NCI-H2081 treated with DMSO at 0.1 percent for 48 hours (cell line): ENCODE data around the gene FBXL20.
"Not testable (repeated sequence)": the region's sequence is repeated elsewhere in the genome, so short reads cannot be mapped to it uniquely, and the experiment has no call there.

Experiments
- DNase-seq: peaks from one replicate; lab custom pipeline; 2025; lab: John Stamatoyannopoulos, UW

Gene FBXL20

DNA sequence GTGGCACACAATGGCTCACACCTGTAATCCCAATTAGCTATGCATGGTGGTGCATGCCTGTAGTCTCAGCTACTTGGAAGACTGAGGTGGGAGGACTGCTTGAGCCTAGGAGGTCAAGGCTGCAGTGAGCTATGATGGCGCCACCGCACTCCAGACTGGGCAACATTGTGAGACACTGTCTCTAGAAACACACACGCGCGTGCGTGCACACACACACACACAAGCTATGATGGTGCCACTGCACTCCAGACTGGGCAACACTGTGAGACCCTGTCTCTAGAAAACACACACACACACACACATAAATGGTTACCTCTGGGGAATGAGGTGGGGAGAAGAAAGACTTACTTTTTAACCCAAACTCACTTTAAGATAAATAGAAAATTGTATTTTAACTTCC is 16.4 kb downstream of the FBXL20 start:
- no peak for DNase-seq

DNA sequence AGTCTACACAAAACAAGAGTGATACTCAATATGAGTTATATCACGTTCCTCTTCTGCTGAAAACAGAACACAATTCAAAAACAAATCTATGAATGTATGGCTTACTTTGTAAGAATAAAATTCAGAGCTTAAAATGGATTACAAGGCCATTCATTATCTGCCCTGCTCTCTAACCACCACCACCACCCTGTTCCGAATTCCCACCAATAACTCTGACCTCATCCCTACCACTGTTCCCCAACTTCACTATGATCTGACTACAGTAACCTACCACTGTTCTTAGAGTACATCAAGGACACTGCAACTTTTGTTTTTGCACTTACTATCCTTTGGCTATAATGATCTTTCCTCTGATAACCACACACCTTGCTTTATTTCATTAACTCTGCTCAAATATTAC is 21.3 kb downstream of the FBXL20 start:
- DNase-seq = no peak

DNA sequence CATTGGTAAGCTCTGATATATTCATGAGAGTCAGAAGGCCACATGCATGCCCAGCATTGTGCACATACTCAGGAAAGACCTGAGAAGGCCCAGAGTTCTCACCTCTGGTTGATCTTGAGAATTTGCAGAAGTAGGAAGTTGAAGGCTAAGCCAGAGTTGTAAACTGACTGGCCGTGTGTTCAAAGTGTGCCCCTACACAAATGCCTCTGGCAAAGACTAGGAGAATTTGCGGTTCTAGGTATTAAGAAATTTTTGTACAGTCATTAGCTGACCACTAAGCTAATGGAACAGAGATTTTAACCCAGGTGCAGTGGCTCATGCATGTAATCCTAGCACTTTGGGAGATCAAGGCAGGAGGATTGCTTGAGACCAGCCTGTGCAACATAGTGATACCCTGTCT is 25.0 kb downstream of the FBXL20 start:
- DNase-seq = no peak

DNA sequence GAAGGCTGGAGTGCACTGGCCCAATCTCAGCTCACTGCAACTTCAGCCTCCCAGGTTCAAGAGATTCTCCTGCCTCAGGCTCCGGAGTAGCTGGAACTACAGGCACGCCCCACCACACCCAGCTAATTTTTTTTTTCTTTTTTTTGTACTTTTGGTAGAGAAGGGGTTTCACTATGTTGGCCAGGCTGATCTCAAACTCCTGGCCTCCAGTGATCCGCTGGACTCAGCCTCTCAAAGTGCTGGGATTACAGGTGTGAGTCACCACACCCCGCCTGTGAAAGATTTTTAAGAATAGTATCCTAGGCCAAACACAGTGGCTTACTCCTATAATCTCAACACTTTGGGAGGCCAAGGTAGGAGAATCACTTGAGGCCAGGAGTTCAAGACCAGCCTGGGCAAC is 33.6 kb downstream of the FBXL20 start:
- DNase-seq = not testable (repeated sequence)

DNA sequence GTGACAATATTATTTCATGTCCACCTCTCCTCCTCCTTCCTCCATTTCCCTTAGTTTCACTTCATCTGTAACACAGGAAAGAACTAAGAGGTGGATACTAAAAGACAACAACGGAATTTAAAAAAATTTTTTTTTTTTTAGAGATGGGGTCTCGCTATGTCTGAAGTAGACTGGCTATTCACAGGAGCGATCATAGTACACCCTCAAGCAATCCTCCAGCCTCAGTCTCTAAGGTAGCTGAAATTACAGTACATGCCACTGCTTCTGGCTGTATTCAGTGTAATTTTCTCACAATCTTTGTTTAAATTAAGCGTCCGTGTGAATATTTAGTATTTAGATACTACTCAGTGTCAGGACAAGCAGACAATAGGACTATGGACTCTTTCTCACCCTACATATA is 35.6 kb downstream of the FBXL20 start:
- no peak for DNase-seq

DNA sequence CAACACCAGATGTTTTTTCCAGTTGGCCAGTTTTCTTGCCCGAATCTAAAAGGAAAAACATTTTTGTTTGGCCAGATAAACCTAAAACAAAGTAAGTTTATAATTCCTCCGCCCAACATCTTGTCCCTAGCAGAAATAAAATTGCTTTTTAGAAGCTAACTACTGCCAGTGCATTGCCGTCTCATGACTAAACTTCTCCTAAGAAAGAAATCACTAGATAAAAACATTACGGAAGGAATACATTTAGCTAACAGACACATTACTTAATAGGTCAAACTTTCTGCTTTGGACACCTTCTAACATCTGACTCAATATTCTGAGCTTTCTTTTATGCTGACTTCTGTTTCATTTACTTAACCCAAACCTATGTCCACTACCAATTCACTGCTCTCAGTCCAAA is 36.2 kb downstream of the FBXL20 start:
- DNase-seq = no peak

DNA sequence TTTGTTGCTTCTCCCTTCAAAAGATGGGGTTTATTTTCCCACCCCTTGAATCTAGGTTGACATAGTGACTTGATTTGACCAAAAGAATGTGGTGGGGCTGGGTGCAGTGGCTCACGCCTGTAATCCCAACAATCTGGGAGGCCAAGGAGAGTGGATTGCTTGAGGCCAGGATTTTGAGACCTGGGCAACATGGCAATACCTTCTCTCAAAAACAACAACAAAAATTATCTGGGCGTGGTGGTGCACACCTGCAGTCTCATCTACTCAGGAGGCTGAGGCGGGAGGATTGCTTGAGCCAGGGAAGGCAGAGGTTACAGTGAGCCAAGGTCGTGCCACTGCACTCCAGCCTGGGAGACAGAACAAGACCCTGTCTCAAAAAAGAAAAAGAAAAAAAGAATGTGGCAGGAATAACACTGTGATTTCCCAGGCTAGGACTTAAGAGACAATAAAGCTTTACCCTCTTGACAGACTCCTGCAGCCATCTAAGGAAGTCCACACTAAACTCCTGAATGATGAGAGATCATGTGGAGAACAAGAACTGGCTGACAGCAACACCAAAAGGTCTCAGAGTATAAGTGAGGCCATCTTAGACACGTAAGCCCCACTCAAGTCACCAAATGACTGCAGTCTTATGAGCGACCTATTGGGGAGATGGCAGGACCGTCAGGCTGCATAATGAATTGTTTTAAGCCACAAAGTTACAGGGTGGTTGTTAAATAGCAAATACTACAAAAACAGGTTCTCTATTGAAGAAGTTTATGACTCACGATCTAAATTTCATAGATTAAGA is 37.0 kb downstream of the FBXL20 start:
- DNase-seq = no peak

DNA sequence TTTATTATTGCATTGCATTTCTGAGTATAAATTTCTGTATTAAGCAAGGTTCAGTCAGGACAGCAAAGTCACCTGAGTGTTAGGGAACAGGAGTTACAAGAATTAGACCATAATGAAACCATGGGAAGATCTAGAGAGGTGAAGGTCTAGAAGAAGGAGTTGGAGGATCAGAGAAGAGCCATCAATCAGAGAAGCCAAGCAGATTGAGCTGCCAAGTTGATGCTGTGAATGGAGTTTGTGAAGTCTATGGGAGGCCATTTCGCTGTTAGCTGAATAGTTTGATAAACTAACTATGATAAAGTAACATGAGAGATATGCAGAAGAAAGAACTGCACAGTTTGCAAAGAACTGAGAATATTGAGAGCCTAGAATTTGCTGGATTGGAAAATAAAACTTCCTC is 40.4 kb downstream of the FBXL20 start:
- DNase-seq = no peak

DNA sequence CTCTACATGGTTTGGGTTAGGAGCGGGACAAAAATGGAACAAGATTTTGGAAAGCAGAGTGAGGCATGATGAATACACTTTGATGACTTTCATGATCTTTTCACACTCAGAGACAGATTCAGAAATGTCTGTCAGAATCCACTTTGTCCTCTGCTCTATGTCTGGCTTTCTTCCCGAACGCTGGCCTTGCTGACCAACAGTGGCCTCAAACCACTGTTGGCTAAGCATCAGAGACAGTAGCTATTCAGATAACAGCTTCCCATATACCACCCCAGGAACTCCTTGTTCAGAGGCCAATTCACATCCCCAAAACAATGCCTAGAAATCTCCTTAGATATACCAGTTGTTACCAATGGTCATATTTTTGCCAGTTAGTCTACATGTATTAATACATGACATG is 40.9 kb downstream of the FBXL20 start:
- no peak for DNase-seq

DNA sequence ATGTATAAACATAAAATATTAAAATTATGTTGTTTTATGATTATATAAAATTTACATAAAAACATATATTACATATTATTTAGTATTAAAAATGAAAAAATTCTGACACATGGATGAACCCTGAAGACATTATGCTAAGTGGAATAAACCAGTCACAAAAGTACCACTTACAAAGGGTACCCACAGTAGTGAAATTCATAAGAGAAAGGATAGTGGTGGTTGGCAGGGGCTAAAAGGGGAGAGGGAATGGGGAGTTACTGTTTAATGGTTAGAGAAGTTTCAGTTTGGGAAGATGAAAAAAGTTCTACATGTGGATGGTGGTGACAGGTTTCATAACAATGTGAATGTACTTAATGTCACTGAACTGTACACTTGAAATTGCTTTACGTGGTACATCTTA is 41.4 kb downstream of the FBXL20 start:
- DNase-seq = no peak

DNA sequence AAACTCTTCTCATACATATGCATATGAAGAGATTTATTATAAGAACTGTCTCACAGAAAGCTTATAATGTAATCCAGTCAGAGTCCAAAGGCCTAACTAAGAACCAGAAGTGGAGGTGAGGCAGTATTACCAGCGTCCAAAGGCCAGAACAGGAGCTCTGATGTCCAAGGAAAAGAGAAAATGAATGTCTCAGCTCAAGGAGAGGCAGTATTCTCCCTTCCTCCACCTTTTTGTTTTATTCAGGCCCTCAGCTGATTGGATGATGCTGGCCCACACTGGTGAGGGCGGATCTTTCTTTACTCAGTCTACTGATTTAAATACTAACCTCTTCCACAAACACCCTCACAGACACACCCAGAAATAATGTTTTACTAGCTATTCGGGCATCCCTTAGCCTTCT is 43.4 kb downstream of the FBXL20 start:
- DNase-seq = no peak

DNA sequence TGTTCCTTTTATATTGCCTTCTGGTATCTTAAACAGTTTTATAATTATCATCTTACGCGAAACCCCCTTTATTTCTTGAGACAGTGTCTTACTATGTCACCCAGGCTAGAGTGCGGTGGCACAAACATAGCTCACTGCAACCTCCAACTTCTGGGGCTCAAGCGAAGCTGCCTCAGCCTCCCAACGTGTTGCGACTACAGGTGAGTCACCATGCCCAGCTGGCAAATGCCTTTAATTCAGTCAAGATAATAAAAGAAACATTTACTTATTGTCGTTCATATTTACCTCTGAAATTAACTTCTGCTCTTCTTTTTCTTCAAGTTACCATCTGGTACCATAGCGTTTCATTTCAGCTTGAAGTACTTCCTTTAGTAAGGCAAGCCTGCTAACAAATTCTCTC is 43.9 kb downstream of the FBXL20 start:
- no peak for DNase-seq

DNA sequence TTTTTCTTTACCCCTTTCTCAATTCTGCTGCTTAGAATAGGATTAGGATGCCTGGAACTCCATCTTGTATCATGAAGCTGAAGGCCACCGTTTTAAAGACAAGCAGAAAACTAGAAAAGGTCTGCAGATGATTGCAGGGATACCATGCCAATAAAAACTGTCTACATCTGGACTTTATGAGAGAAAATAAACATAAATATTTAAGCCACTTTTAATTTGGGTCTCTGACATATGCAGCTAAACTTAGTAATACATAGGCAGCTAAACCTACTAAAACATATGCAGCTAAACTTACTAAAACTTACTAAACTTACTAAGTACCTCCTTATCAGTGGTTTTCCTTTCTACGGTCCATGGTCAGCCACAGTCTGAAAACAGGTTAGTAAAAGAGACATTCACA is 48.4 kb downstream of the FBXL20 start:
- DNase-seq = no peak

DNA sequence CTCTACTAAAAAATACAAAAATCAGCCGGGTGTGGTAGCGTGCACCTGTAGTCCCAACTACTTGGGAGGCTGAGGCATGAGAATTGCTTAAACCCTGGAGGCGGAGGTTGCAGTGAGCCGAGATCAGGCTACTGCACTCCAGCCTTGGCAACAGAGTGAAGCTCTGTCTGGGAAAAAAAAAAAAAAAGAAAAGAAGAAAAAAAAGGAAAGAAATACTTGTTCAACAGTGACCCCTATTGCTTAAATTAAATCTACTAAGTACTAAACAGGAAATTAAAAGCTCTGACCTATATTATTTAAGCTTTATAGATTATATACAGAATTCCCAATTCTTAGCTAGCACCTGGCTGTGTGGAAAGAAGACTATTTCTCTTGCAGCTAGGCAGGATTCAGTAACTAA is 48.9 kb downstream of the FBXL20 start:
- DNase-seq = no peak

DNA sequence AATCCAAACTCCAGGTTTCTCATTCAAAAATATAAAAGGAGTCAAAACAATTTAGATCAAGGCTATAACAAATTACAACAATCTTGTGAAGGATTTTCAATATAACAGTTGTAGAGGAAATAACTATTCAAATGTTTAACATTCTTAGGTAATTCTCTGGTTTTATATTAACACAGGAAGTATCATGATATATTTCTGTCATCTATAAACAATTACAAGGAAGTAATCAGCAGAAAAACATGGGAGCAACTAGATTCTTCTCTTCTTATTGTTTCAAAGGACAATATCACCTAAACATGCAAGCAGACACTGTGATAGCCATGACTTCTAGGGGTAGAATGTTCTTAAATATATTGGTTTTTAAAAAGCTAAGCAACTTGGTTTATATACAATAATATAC is 49.9 kb downstream of the FBXL20 start:
- DNase-seq = no peak

DNA sequence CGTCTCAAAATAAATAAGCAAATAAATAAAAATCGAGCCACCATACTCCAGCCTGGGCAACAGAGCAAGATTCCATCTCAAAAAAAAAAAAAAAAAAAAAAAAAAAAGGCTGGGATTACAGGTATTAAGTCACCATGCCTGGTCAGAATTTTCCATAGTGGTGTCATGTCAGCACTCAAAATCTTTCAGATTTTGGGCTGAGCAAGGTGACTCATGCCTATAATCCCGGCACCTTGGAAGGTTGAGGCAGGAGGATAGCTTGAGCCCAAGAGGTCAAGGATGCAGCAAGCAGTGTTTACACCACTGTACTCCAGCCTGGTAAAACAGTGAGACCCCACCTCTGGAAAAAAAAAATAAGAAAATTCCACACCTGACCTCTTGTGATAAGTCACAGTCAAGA is 52.2 kb downstream of the FBXL20 start:
- DNase-seq = no peak

DNA sequence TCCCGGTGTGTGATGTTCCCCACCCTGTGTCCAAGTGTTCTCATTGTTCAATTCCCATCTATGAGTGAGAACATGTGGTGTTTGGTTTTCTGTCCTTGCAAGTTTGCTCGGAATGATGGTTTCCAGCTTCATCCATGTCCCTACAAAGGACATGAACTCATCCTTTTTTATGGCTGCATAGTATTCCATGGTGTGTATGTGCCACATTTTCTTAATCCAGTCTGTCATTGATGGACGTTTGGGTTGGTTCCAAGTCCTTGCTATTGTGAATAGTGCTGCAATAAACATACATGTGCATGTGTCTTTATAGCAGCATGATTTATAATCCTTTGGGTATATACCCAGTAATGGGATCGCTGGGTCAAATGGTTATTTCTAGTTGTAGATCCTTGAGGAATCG is 54.6 kb downstream of the FBXL20 start:
- not testable (repeated sequence) for DNase-seq

DNA sequence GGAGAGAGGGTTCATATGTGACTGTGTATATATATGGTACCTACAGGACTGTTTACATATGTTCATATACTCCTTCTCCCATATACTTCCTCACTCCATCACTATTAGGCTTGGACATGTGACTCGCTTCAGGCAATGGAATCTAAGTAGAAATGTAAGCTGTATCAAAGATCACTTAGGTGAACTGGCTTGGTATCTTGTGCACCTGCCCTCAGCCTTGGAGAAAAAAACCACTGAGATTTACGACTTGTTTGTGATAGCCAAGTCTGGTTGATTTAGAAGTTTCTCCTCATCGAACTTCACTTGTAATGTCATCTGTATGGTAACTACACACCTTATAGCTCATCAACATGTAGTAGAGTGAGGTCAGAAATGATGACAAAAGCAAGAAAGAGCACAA is 59.9 kb downstream of the FBXL20 start:
- no peak for DNase-seq

DNA sequence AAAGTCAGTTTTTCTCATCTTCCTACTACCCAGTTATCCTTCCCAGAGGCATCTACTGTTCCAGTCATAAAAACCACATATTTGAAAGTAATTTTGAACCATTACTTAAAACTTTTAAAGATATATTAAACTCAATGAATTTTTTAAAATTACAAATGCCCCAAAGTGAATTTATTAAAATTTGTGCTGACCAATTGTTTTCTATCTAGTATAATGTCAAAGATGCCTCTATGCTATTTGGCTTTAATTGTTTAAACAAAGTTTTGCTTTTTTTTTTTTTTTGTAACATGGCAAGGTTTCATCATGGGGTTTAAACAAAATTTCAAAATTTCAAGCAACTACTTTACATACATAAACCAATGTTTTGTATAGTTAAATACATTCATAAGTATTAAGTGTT is 60.7 kb downstream of the FBXL20 start:
- no peak for DNase-seq

DNA sequence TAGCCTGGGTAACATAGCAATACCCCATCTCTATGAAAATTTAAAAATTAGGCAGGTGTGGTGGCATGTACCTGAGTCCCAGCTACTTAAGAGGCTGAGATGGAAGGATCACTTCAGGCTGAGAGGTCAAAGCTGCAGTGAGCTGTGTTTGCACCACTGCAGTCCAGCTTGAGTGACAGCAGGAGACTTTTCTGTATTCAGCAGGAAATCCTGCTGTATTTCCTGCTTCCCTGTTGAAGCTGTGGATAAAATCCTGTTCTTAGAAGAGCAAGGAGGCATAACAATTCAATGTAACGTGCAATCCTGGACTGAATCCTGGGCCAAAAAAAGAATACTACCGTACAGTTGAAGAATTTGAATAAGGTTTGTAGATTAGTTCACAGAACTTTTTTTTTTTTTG is 62.2 kb downstream of the FBXL20 start:
- no peak for DNase-seq

DNA sequence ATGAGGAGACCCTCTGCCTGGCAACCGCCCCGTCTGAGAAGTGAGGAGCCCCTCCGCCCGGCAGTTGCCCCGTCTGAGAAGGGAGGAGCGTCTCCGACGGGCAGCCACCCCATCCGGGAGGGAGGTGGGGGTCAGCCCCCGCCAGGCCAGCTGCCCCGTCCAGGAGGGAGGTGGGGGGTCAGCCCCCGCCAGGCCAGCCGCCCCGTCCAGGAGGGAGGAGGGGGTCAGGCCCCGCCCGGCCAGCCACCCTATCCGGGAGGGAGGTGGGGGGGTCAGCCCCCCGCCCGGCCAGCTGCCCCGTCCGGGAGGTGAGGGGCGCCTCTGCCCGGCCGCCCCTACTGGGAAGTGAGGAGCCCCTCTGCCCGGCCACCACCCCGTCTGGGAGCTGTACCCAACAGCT is 63.8 kb downstream of the FBXL20 start:
- DNase-seq = not testable (repeated sequence)

DNA sequence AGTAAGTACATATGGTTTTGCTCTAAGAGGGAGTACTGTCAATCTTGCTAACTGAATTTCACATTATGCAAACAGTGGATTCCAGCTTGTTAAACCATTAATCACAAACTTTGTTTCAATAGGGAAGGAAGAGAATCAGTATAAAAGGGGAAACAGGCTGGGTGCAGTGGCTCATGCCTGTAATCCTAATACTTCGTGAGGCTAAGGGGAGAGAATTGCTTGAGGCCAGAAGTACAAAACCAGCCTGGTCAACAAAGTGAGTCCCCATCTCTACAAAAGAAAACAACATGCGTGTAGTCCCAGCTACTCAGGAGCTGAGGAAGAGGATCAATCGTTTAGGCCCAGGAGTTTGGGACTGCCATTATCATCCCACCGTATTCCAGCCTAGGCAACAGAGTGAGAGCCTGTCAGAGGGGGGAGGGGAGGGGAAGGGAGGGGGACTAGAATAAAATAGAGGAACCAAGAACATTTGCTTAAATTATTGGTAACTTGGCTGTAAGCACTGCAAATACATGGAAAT is 65.7 kb downstream of the FBXL20 start:
- no peak for DNase-seq

DNA sequence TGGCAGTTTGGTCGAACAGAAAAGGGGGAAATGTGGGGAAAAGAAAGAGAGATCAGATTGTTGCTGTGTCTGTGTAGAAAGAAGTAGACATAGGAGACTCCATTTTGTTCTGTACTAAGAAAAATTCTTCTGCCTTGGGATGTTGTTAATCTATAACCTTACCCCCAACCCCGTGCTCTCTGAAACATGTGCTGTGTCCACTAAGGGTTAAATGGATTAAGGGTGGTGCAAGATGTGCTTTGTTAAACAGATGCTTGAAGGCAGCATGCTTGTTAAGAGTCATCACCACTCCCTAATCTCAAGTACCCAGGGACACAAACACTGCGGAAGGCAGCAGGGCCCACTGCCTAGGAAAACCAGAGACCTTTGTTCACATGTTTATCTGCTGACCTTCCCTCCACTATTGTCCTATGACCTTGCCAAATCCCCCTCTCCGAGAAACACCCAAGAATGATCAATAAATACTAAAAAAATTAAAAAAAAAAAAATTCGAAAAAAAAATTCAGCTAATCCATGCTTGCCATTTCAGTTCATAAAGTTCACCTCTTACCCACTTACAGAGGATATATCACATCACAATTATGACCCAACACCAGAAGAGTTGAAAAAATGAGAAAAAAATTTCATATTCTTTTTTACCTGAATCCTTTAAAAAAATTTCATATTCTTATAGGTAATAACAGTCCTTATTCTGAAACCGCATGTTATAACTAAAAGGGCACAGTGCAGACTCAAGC is 67.2 kb downstream of the FBXL20 start:
- not testable (repeated sequence) for DNase-seq

DNA sequence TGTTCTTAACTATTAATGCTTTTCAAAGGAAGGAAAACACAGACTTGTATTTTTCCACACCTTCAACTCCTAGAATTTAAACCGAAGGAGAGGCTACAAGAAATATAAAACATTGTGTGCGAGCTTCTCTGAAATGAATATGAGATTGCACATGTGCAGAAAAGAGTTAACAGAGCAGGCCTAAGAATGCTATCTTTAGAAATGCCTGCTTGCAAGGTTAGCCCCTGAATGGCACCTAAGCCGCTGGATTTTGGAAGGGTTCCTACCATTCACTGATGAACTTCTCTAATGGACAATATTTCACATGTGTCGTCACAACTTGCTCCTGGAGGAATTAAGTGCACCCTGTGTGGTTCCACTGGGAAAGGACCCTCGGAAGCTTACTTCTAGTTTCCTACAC is 69.3 kb downstream of the FBXL20 start:
- no peak for DNase-seq
